ENCODE data around the gene SCNN1B. TPM values are rescaled to one million over a fixed set of nuclear protein-coding genes. Genes with fewer than 3 reads are reported as not detected.
"Not testable (repeated sequence)": the region's sequence is repeated elsewhere in the genome, so short reads cannot be mapped to it uniquely, and the experiment has no call there.

Gene SCNN1B
- polyA plus RNA-seq, 4 donors: 11.6 to 31.7 (median 16.3) TPM

DNA sequence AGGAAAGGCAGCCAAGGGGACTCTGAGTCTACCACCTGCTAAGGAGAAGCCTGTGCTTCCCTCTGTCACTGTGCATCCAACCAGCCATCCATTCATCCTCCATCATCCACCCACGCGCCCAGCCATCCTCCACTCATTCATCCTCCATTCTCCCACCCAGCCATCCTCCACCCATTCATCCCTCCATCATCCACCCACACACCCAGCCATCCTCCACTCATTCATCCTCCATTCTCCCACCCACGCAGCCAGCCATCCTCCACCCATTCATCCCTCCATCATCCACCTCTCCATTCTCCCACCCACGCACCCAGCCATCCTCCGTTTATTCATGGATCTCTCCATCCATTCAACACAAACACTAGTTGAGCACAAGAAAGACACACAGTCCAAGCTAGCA lies 76.8 kb downstream of the SCNN1B start:
- DNase-seq (ENCODE audit: low read depth in 4 of 4, low spot score in 3 of 4): no peak

- DNase-seq (ENCODE audit: low read depth in 4 of 4, low spot score in 3 of 4): no peak
These were observed 77.6 kb downstream of the SCNN1B start for GRCh38 chr16:23379707-23380106.

- no peak for DNase-seq (ENCODE audit: low read depth in 4 of 4, low spot score in 3 of 4)
These were observed 78.4 kb downstream of the SCNN1B start for GRCh38 chr16:23380501-23380951.

GRCh38 chr16:23381702-23382101 lies 79.6 kb downstream of the SCNN1B start:
- not testable (repeated sequence) for DNase-seq (ENCODE audit: low read depth in 4 of 4, low spot score in 3 of 4)

DNA sequence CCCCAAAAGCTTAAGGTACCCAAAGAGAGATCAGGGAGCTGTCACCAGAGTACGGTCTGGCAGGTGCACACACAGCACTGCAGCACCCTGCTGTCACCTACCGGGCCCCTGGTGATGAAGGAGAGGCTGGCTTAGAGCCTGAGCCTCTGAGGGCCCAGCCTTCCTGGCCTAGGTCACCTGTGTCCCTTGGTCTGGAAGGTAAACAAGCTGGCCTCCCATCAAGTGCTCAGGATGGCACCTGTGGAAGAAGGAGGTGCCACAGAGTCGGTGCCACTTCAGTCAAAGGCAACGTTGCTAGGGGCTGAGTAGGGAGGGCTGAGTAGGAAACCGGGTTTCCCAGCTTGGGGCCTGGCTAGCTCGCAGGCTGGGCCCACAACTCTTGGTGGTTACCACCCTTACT lies 80.2 kb downstream of the SCNN1B start:
- no peak for DNase-seq (ENCODE audit: low read depth in 4 of 4, low spot score in 3 of 4)

GRCh38 chr16:23383881-23384280 lies 81.8 kb downstream of the SCNN1B start:
- DNase-seq (ENCODE audit: low read depth in 4 of 4, low spot score in 3 of 4): no peak

GRCh38 chr16:23384878-23385277 lies 82.8 kb downstream of the SCNN1B start:
- no peak for DNase-seq (ENCODE audit: low read depth in 4 of 4, low spot score in 3 of 4)

GRCh38 chr16:23385441-23385840 lies 83.3 kb downstream of the SCNN1B start:
- no peak for DNase-seq (ENCODE audit: low read depth in 4 of 4, low spot score in 3 of 4)

- DNase-seq (ENCODE audit: low read depth in 4 of 4, low spot score in 3 of 4): no peak
These were observed 85.6 kb downstream of the SCNN1B start for GRCh38 chr16:23387666-23388065.

GRCh38 chr16:23388786-23389185 lies 86.7 kb downstream of the SCNN1B start:
- no peak for DNase-seq (ENCODE audit: low read depth in 4 of 4, low spot score in 3 of 4)

DNA sequence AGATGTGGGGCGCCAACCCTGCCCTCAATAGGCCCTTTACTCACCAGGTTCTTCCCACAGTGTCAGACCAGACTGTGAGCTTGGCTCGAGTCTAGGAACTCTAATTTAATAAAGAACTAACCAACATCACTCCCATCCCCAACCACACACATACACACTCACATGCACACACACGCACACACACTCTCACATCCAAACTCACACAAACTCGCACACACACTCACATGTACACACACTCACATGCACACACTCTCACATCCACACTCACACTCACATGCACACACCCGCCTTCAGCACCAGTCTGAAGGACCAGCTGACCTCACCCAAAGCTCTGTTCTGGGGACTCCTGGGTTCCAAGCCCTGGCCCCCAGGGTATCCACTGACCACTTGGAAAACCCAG lies 87.1 kb downstream of the SCNN1B start:
- DNase-seq (ENCODE audit: low read depth in 4 of 4, low spot score in 3 of 4): no peak

- not testable (repeated sequence) for DNase-seq (ENCODE audit: low read depth in 4 of 4, low spot score in 3 of 4)
These were observed 87.8 kb downstream of the SCNN1B start for GRCh38 chr16:23389936-23390335.

GRCh38 chr16:23391381-23392222 lies 89.5 kb downstream of the SCNN1B start:
- DNase-seq (ENCODE audit: low read depth in 4 of 4, low spot score in 3 of 4): no peak

DNA sequence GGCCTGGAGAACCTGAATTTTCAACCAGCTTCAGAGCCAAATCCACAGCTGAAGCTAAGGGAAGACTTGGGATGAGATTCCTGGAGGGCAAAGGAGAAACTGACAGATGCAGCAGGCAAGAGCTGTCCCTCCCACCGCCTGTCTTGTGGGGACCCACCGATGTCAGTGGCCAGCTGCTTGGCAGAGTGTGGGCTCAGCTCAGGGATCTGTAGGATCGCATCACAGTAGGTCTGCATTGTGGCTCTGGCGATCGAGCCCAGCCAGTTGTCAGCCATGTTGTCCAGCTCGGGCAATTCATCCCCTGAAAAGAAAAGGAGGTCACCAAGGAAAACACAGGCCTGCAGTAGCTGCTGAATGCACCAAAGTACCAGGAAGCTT lies 90.1 kb downstream of the SCNN1B start:
- DNase-seq (ENCODE audit: low read depth in 4 of 4, low spot score in 3 of 4): no peak

DNA sequence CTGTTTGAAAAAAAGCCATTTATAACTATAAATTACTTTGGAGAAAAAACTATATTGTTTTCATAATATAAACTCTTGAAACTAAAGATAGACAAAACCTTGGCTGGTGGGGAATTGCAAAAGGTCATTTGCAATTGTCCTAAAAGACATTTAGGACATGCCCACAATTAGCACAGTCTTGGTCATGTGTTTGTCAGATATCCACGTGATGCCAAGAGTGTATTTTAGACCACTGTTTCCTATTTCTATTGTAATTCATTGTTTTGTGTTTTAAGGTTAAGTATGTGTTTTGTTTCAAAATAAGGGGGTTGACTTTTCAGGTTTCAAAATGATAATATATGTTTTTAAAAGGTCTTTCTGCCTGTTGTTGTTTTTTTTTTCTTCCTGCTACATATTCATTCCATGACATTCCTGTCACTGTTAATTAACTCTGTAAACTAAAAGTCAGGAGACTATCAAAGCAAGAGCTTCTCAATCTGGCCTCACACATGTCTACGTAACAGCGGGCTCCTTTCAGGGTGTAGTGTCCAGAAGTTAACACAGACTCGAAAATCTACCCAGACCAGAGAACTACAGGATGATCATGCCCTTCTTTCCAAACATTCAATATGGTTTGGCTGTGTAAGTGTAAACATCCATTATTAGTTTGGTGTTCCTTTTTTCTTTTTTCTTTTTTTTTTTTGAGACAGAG lies 92.2 kb downstream of the SCNN1B start:
- no peak for DNase-seq (ENCODE audit: low read depth in 4 of 4, low spot score in 3 of 4)

DNA sequence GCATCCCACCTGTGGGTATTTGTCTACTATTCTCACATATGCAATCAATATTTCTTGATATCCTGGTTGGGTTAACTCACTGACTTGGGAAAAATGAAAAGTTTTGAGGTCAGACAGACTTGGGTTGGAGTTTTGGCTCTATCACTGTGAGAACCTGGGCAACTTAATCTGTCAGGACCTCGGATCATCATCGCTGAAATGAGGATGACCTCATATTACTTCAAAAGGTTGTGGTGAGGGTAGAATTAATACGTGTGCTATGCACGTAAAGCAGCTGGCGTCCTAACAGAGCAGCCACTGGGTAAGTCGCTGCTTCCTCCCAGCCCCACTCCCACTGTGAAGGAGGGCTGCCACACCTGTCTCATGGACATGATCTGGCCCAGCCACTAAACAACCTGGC lies 93.6 kb downstream of the SCNN1B start:
- no peak for DNase-seq (ENCODE audit: low read depth in 4 of 4, low spot score in 3 of 4)

DNA sequence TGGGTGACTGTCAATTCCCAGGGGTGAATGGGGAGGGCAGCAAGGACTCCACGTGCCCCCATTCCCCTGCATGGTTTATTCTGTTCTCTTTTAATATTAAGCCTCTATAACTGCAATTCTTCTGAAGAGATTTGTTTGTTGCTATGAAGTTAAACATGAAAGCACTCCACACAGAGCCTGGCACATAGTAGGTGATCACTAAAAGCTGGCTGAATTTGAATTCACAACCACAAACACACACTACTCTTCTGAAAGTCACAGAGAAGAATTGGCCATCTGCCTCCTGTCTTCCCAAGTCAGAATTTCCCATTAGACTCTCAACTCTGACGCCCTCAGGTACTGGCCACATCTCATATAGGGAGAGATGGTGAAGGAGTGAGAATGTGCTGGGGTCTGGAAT lies 95.4 kb downstream of the SCNN1B start:
- no peak for DNase-seq (ENCODE audit: low read depth in 4 of 4, low spot score in 3 of 4)

GRCh38 chr16:23398987-23399805 lies 97.1 kb downstream of the SCNN1B start:
- DNase-seq (ENCODE audit: low read depth in 4 of 4, low spot score in 3 of 4): peak in 1 of 4 donors; percentile 58

DNA sequence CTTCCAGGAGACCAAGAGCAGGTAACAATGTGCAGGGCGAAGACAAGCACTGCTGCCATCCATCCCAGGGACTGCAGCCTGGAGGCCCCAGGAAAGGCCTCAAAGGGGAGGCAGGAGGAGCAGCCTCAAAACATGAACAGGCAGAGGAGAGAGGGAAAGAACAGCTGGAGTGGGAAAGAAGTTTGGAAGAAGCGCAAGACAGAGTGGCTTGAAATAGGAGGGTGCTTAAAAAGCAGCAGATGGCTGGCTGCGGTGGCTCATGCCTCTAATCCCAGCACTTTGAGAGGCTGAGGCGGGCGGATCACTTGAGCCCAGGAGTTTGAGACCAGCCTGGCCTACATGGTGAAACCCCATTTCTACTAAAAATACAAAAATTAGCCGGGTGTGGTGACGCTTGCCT lies 98.3 kb downstream of the SCNN1B start:
- not testable (repeated sequence) for DNase-seq (ENCODE audit: low read depth in 4 of 4, low spot score in 3 of 4)

- DNase-seq (ENCODE audit: low read depth in 4 of 4, low spot score in 3 of 4): no peak
These were observed 99.0 kb downstream of the SCNN1B start for GRCh38 chr16:23401139-23401538.

- no peak for DNase-seq (ENCODE audit: low read depth in 4 of 4, low spot score in 3 of 4)
These were observed 100.0 kb downstream of the SCNN1B start for GRCh38 chr16:23402100-23402499.
